Measurements from ENCODE around the gene GRM2. TPM values are rescaled to one million over a fixed set of nuclear protein-coding genes. Genes with fewer than 3 reads are reported as not detected.

The GRM2 gene
- total RNA-seq, 1 experiment from 2014 or later, result 5.6 TPM

GRCh38 chr3:51662456-51662855 is 44.4 kb upstream of the GRM2 start:
- ChIA-PET CTCF (no interaction called here), POLR2A (ENCODE audit: low non-redundant PET) (no interaction called here)
- TF ChIP-seq EZH2 (IDR thresholded peaks at IDR 0.05; ENCODE audit: borderline replicate concordance, low read depth, low read length, poor library complexity, severe bottlenecking), result no peak
- no peak for TF ChIP-seq CTCF (conservative IDR thresholded peaks at IDR 0.05; ENCODE audit: low read depth, low read length)
- intact Hi-C loops (cut with micrococcal nuclease; ENCODE audit: unreplicated experiment), result no loop called here
- BruUV-seq (replicated peaks), result no TSS peak
- H3K27me3 ChIP-seq (replicated peaks; ENCODE audit: insufficient read depth, low read depth, low read length, poor library complexity), result no peaks in the 10 kb centered on the region
- H3K36me3 ChIP-seq (ENCODE audit: insufficient read depth, low read length, poor library complexity, severe bottlenecking), result peaks cover 4% of the 10 kb centered on the region
- H3K4me3 ChIP-seq (ENCODE audit: low read depth, low read length, poor library complexity, severe bottlenecking), result no peak overlapping the region
- no peak overlapping the region for H3K27ac ChIP-seq (ENCODE audit: low read depth, low read length, poor library complexity, severe bottlenecking)
- no peak for DNase-seq (ENCODE audit: low spot score)
- no peaks in the 10 kb centered on the region for H3K9me3 ChIP-seq (ENCODE audit: low read depth, low read length, poor library complexity, severe bottlenecking)
- H3K4me1 ChIP-seq (ENCODE audit: insufficient read depth, low read length, poor library complexity, severe bottlenecking), result no peaks in the 10 kb centered on the region

- POLR2A ChIA-PET (ENCODE audit: low non-redundant PET), result no interaction called here
- no TSS peak for BruUV-seq (replicated peaks)
- H3K36me3 ChIP-seq (ENCODE audit: insufficient read depth, low read length, poor library complexity, severe bottlenecking), result no peaks in the 10 kb centered on the region
- intact Hi-C loops (cut with micrococcal nuclease; ENCODE audit: unreplicated experiment), result loop anchor here (1.0 kb wide), 1 partner anchor 166 kb away; no protein-coding TSS in a partner anchor
- H3K4me1 ChIP-seq (ENCODE audit: insufficient read depth, low read length, poor library complexity, severe bottlenecking), result peaks cover 9% of the 10 kb centered on the region
- H3K27me3 ChIP-seq (replicated peaks; ENCODE audit: insufficient read depth, low read depth, low read length, poor library complexity), result no peaks in the 10 kb centered on the region
- H3K9me3 ChIP-seq (ENCODE audit: low read depth, low read length, poor library complexity, severe bottlenecking), result no peaks in the 10 kb centered on the region
- no peak overlapping the region for H3K4me3 ChIP-seq (ENCODE audit: low read depth, low read length, poor library complexity, severe bottlenecking)
- TF ChIP-seq EZH2 (IDR thresholded peaks at IDR 0.05; ENCODE audit: borderline replicate concordance, low read depth, low read length, poor library complexity, severe bottlenecking), result no peak
- no peak for TF ChIP-seq CTCF (conservative IDR thresholded peaks at IDR 0.05; ENCODE audit: low read depth, low read length)
- no peak overlapping the region for H3K27ac ChIP-seq (ENCODE audit: low read depth, low read length, poor library complexity, severe bottlenecking)
- DNase-seq (ENCODE audit: low spot score), result no peak
- CTCF ChIA-PET, result interaction anchor here (2.1 kb wide), 1 partner anchor 167 kb away, joined by 12 read pairs; no protein-coding TSS in a partner anchor
Measured at GRCh38 chr3:51668756-51669155, 38.1 kb upstream of the GRM2 start.

GRCh38 chr3:51669241-51670052 is 37.4 kb upstream of the GRM2 start:
- H3K27me3 ChIP-seq (replicated peaks; ENCODE audit: insufficient read depth, low read depth, low read length, poor library complexity), result no peaks in the 10 kb centered on the region
- peak; percentile 71 for DNase-seq (ENCODE audit: low spot score)
- no peak overlapping the region for H3K27ac ChIP-seq (ENCODE audit: low read depth, low read length, poor library complexity, severe bottlenecking)
- no TSS peak for BruUV-seq (replicated peaks)
- H3K9me3 ChIP-seq (ENCODE audit: low read depth, low read length, poor library complexity, severe bottlenecking), result no peaks in the 10 kb centered on the region
- peaks cover 9% of the 10 kb centered on the region for H3K4me1 ChIP-seq (ENCODE audit: insufficient read depth, low read length, poor library complexity, severe bottlenecking)
- TF ChIP-seq EZH2 (IDR thresholded peaks at IDR 0.05; ENCODE audit: borderline replicate concordance, low read depth, low read length, poor library complexity, severe bottlenecking) (no peak), CTCF (conservative IDR thresholded peaks at IDR 0.05; ENCODE audit: low read depth, low read length) (peak; percentile 79)
- ChIA-PET POLR2A (ENCODE audit: low non-redundant PET) (no interaction called here), CTCF (interaction anchor here (0.6 to 2.1 kb wide), 2 partner anchors 168 to 1323 kb away, joined by 6 to 12 read pairs; no protein-coding TSS in a partner anchor)
- no peaks in the 10 kb centered on the region for H3K36me3 ChIP-seq (ENCODE audit: insufficient read depth, low read length, poor library complexity, severe bottlenecking)
- intact Hi-C loops (cut with micrococcal nuclease; ENCODE audit: unreplicated experiment), result loop anchor here (1.0 kb wide), 1 partner anchor 167 kb away; no protein-coding TSS in a partner anchor
- no peak overlapping the region for H3K4me3 ChIP-seq (ENCODE audit: low read depth, low read length, poor library complexity, severe bottlenecking)

Data from A673 (cell line).